ENCODE results near the gene WASHC2A.
"Not testable (repeated sequence)": the region's sequence is repeated elsewhere in the genome, so short reads cannot be mapped to it uniquely, and the experiment has no call there.

GRCh38 chr10:50058727-50059126, 9.0 kb upstream of the WASHC2A start:
- not testable (repeated sequence) for TF ChIP-seq CTCF (IDR thresholded peaks at IDR 0.05; ENCODE audit: borderline replicate concordance, extremely low read depth, low read length, poor library complexity, severe bottlenecking); EZH2 (IDR thresholded peaks at IDR 0.05; ENCODE audit: borderline replicate concordance, low read depth, low read length, severe bottlenecking)

All from DND-41 (cell line).